GM12878 (cell line): ENCODE results near the gene ITGB2. TPM values are rescaled to one million over a fixed set of nuclear protein-coding genes. Genes with fewer than 3 reads are reported as not detected.

Experiments used
- CBFB ChIP-seq: IDR thresholded peaks from 2 replicates; pipeline ENCODE4 v1.6.1; 2016; ENCODE audit warnings: antibody characterized with exemption, low read depth
- CBX3 ChIP-seq: fragments of 200-600 bp; sonication (generic); IDR thresholded peaks from 2 replicates; pipeline ENCODE4 v1.6.1; 2016; ENCODE audit warnings: low read depth, borderline replicate concordance
- CEBPB ChIP-seq, 2 experiments: fragments of 150-350 bp in 1 of 2; IDR thresholded peaks; 2 replicates each; pipeline ENCODE4 v1.6.1; 2012 to 2014; ENCODE audit warnings: low read depth in 2 of 2, low read length in 2 of 2, borderline replicate concordance in 1 of 2, inconsistent platforms in 1 of 2
- CREB1 ChIP-seq: IDR thresholded peaks from 2 replicates; pipeline ENCODE4 v1.6.1; 2012; ENCODE audit warnings: low read depth, mild to moderate bottlenecking, inconsistent platforms
- CTCF ChIP-seq, 3 experiments: IDR thresholded peaks in 2 of 3; conservative IDR thresholded peaks in 1 of 3; 2 replicates each; pipeline ENCODE4 v1.5.1; 2011; ENCODE audit warnings: low read depth in 3 of 3, low read length in 3 of 3, mild to moderate bottlenecking in 3 of 3, control low read depth in 2 of 3, moderate library complexity in 2 of 3, inconsistent platforms in 1 of 3, mixed read lengths in 1 of 3; ENCODE audit not compliant: control insufficient read depth in 2 of 3, insufficient read depth in 1 of 3; ENCODE audit errors: extremely low read depth in 1 of 3
- GABPA ChIP-seq: IDR thresholded peaks from 2 replicates; pipeline ENCODE4 v1.6.1; 2014; ENCODE audit warnings: antibody characterized with exemption, low read depth, mild to moderate bottlenecking, inconsistent platforms
- HCFC1 ChIP-seq: fragments of 150-350 bp; IDR thresholded peaks from 2 replicates; pipeline ENCODE4 v1.6.1; 2014; ENCODE audit warnings: low read length
- HDGF ChIP-seq: fragments of 450-650 bp; IDR thresholded peaks from 2 replicates; pipeline ENCODE4 v1.6.1; 2016; ENCODE audit warnings: antibody characterized with exemption
- HSF1 ChIP-seq: fragments of 150-350 bp; IDR thresholded peaks from 2 replicates; pipeline ENCODE4 v1.6.1; 2014; ENCODE audit warnings: mild to moderate bottlenecking, low read depth, low read length
- IKZF2 ChIP-seq, 2 experiments: fragments of 450-650 bp; IDR thresholded peaks; 2 replicates each; pipeline ENCODE4 v1.6.1; 2017; ENCODE audit warnings: mild to moderate bottlenecking in 2 of 2, moderate library complexity in 2 of 2
- MTA3 ChIP-seq: IDR thresholded peaks from 2 replicates; pipeline ENCODE4 v1.6.1; 2012; ENCODE audit warnings: low read length, inconsistent platforms, borderline replicate concordance
- NR2C1 ChIP-seq: fragments of 450-650 bp; IDR thresholded peaks from 2 replicates; pipeline ENCODE4 v1.6.1; 2017; ENCODE audit warnings: antibody characterized with exemption, mild to moderate bottlenecking, moderate library complexity
- NR2C2 ChIP-seq: IDR thresholded peaks from 2 replicates; pipeline ENCODE4 v1.6.1; 2011; ENCODE audit warnings: borderline replicate concordance, low read depth; ENCODE audit not compliant: control insufficient read depth, insufficient read length
- PAX5 ChIP-seq: IDR thresholded peaks from 2 replicates; pipeline ENCODE4 v1.6.1; 2011; ENCODE audit warnings: low read depth, low read length, borderline replicate concordance
- SIN3A ChIP-seq: IDR thresholded peaks from 2 replicates; pipeline ENCODE4 v1.6.1; 2012; ENCODE audit warnings: low read depth, low read length, improper control_type of control experiment
- SIX5 ChIP-seq: IDR thresholded peaks from 2 replicates; pipeline ENCODE4 v1.6.1; 2011; ENCODE audit warnings: mild to moderate bottlenecking, low read depth, low read length, moderate library complexity; ENCODE audit not compliant: severe bottlenecking
- SREBF1 ChIP-seq: IDR thresholded peaks from 2 replicates; pipeline ENCODE4 v1.6.1; 2012; ENCODE audit warnings: mild to moderate bottlenecking, low read length
- ZBTB11 ChIP-seq: fragments of 450-650 bp; formaldehyde crosslinking; IDR thresholded peaks from 2 replicates; pipeline ENCODE4 v1.5.0; 2022; ENCODE audit warnings: mild to moderate bottlenecking, missing genetic modification characterization
- ZNF217 ChIP-seq: fragments of 450-650 bp; IDR thresholded peaks from 2 replicates; pipeline ENCODE4 v1.6.1; 2017; ENCODE audit warnings: antibody characterized with exemption, mild to moderate bottlenecking
- ZNF622 ChIP-seq: fragments of 450-650 bp; IDR thresholded peaks from 2 replicates; pipeline ENCODE4 v1.6.1; 2017; ENCODE audit warnings: mild to moderate bottlenecking, inconsistent platforms
- ZSCAN29 ChIP-seq: fragments of 450-650 bp; IDR thresholded peaks from 2 replicates; pipeline ENCODE4 v1.6.1; 2017; ENCODE audit warnings: mild to moderate bottlenecking, moderate library complexity
- polyA plus RNA-seq, 11 experiments: library from polyadenylated mRNA; depleted of rRNA in 4 of 11; unstranded in 6 of 11; stranded (reverse) in 5 of 11; fragments of >200 nt; fragmentation: Nextera tagmentation in 4 of 11; fragmentation: Illumina TruSeq in 1 of 11; extraction: Ambion mirVana in 4 of 11; extraction: Trizol in 1 of 11; gene quantifications; 1 replicate in 1 of 11; 2 replicates in 10 of 11; pipeline versions ENCODE4 v1.2.1 to v1.2.3, GENCODE V29; 2011 to 2016; ENCODE audit warnings: inconsistent platforms in 2 of 11, missing spikeins in 2 of 11, low read depth in 1 of 11
- total RNA-seq, 4 experiments: library from RNA; depleted of rRNA in 3 of 4; stranded (reverse); fragments of >200 nt in 3 of 4; fragmentation: Illumina TruSeq in 1 of 4; extraction: Trizol in 1 of 4; gene quantifications; 2 replicates each; pipeline versions ENCODE4 v1.2.1 to v1.2.3, GENCODE V29; 2013 to 2021

ITGB2 gene
- total and polyA plus RNA-seq, 10 of the 15 experiments (the other 5 are each of a cell fraction or from before 2014, with no cell fraction given): 8.0 to 172 (median 58.9) TPM

- TF ChIP-seq HDGF (no peak), NR2C2 (no peak), HSF1 (no peak), SIX5 (no peak), CEBPB (IDR thresholded peaks at IDR 0.05; ENCODE audit: borderline replicate concordance in 1 of 2, low read depth in 2 of 2, low read length in 2 of 2) (no peak), HCFC1 (no peak), IKZF2 (IDR thresholded peaks at IDR 0.05) (no peak), NR2C1 (peak; percentile 79), CBX3 (no peak), ZNF217 (no peak), CTCF (IDR thresholded peaks at IDR 0.05 in 2 of 3, conservative IDR thresholded peaks at IDR 0.05 in 1 of 3; ENCODE audit: control insufficient read depth in 2 of 3, extremely low read depth in 1 of 3, insufficient read depth in 1 of 3, low read depth in 3 of 3, low read length in 3 of 3) (no peak), CREB1 (0 out of 2 replicates have a peak, but pooled peaks have one; percentile 6), ZBTB11 (CRISPR knock-in tag) (0 out of 2 replicates have a peak, but pooled peaks have one; percentile 28), PAX5 (no peak), MTA3 (no peak), CBFB (no peak), ZSCAN29 (no peak), SIN3A (peak; percentile 69; the same call in 1 of the 2 replicates), SREBF1 (no peak), ZNF622 (no peak), GABPA (peak; percentile 84)
Measured at GRCh38 chr21:44914176-44914874, 6.4 kb downstream of the ITGB2 start (continued).
